GM18861 (cell line): ENCODE measurements around the gene ANKH.
"Not testable (repeated sequence)": the region's sequence is repeated elsewhere in the genome, so short reads cannot be mapped to it uniquely, and the experiment has no call there.

ENCODE experiments used
- ATAC-seq: cut with Tn5 transposase; IDR thresholded peaks from one replicate; pipeline ENCODE4 v1.9.1; 2021; ENCODE audit not compliant: unreplicated experiment

ANKH gene

DNA sequence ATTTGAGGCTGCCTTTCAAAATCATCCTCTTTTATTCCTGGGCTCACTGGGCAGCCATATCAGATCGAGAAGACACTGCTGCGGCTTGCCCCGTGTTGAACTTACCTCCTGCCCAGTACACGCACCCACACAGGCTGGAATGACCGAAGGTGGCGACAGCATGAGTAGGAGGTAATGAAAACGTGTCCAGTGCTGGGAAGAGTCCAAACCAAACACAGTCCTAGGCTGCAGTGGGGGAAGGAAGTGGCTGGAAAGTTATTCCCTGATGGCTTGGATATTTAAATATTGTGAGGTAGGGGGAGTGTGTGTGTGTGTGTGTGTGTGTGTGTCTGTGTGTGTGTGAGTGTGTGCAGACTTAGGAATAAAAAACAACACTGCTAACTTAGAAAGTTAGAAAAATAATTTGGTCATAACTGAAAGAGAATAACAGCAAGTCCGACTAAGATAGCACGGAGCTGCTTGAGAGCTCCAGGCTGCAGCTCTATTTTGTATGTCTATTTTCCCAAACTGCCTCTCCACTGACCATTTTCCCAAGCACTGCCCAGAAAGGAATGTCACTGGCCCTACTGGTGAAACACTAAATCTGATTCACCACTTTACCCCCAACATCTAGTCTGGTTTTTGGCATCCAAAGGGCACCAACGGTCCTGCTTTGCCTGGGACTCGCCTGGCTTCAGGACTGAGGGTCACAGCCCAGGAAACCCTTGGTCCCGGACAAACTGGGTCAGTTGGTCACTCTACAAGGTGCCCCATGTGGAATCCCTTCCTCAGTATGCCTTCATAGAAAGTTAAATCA, 41.2 kb downstream of the ANKH start:
- ATAC-seq: no peak

- ATAC-seq: no peak
Measured at GRCh38 chr5:14829396-14829795, 42.2 kb downstream of the ANKH start.

- ATAC-seq: no peak
Measured at GRCh38 chr5:14826714-14827113, 44.9 kb downstream of the ANKH start.

- ATAC-seq: no peak
Measured at GRCh38 chr5:14825977-14826376, 45.6 kb downstream of the ANKH start.

- ATAC-seq: no peak
Measured at GRCh38 chr5:14824499-14824898, 47.1 kb downstream of the ANKH start.

- no peak for ATAC-seq
Measured at GRCh38 chr5:14821100-14821845, 50.3 kb downstream of the ANKH start.

GRCh38 chr5:14818931-14819790, 52.4 kb downstream of the ANKH start:
- ATAC-seq: no peak

DNA sequence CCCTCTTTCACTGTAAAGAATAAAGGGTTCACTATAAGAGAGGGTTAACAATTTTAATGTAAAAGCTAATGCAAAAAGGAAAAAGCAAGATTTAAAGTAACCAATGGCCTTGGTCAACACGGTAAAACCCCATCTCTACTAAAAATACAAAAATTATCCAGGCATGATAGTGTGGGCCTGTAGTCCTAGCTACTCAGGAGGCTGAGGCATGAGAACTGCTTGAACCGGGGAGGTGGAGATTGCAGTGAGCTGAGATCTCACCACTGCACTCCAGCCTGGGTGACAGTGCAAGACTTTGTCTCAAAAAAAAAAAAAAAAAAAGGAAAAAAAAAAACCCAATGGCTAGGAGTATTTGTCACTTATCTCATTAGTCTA, 53.8 kb downstream of the ANKH start:
- ATAC-seq: not testable (repeated sequence)

DNA sequence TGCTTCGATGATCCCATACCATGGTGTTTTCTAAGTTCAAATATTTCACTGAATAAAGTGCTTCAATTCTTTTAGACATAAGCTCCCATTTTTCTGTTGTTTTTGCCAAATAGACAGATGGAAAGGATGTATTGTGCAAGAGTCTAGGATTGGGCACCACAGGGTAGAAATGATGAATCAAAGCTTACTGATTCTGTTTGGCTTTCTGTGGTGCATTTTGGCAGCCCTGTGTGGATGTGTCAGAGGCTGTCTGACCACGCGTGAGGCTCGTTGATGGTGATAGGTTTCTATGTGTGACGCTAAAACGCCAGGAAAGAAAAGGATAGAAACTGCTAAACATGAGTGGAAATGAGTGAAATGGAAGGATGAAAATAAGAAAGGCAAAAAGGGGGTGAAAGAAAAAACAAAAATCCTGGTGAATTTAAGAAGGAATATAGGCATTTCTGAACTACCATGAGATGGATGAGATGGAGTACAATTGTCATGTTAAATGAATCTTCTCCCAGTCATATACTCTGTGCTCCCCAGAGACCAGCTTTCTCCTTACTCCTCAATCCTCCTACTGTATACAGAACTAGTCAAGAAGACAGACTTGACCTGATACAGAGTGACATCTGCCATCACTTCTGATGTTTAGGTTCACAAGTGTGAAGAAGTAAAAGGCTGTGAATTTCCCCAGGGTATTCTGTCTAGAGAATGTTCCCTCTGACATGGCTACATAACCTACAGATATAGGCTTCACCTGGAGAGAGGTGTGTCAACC, 54.4 kb downstream of the ANKH start:
- ATAC-seq: no peak

- no peak for ATAC-seq
Measured at GRCh38 chr5:14816374-14816998, 55.1 kb downstream of the ANKH start.

DNA sequence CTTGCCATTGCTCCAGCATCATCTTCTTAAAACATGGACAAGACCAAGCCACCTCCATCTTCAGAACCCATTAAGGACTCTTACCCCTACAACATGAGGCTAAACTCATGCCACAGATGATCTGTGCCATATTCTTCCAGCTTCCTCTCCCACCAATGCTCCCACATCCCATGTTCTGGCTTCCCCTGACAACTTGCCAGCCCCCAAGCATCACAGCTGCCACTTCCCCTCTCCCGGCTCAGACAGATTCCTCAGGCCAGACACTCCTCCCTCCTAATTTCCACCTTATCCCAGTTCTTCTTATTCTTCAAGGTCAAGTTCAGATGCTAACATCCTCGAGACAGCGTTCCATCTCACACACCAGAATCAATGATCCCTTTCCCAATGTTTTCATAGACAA, 57.8 kb downstream of the ANKH start:
- no peak for ATAC-seq

GRCh38 chr5:14812166-14812565, 59.4 kb downstream of the ANKH start:
- no peak for ATAC-seq

DNA sequence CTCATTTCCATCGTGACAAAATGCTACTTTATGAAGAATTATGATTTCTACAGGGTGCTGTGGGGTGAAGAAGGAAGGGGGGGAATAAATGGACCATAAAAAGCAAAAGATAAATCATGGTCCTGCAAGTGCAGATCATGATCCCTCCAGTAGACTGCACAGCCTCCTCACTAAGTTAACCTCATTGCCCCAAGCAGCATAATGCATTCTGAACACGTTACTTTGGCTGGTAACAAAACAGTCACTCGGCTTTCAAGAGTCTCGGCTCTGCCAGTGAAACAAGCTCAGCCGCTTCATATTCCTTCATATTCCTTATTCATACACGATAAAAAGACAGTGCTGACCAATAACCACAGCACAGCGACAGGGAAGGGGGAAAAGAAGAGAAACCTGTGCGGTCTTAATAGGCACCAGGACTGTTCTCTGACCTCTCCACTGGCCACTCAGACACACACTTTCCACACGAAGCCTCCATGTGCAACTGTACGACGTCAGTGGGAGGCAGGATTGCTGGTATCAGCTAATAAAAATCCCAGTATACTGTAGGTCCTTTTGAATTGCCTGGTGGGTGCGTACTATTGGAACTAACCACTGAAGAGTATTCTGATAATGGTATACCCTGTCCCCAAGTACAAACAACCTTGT, 60.5 kb downstream of the ANKH start:
- ATAC-seq: no peak

- ATAC-seq: no peak
Measured at GRCh38 chr5:14810282-14810681, 61.3 kb downstream of the ANKH start.

DNA sequence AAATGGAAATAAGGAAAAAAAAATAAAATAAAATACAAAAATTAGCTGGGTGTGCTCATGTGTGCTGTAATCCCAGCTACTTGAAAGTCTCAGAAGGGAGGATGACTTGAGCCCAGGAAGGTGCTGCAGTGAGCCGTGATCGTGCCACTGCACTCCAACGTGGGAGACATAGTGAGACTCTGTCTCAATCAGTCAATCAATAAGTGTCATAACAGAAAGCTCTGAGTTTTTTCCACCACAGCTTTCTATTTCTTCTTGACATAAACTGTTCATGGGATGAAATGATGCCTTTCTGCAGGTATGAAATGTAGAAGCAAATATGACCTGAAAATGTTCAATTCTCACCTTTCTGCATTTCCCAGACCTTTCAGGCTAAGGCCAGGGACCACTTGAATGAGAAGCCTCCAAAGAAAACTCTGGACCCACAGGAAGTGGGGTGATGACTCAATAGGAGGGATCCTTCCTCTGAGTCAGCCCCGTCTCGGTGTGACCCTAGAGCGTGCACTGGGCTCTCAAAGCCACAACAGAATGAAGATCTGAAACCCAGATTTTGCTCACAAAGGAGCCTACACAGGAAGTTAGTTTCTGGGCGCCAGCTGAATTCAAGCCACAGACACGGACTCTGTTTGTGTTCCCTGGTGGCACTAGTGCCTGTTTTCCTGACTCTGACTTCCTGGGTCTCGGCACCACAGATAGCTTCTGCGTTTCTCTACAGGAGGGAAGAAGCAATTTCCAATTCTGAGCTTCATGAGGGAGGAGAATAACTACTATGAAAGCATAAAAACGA, 62.0 kb downstream of the ANKH start:
- ATAC-seq: peak; percentile 96

DNA sequence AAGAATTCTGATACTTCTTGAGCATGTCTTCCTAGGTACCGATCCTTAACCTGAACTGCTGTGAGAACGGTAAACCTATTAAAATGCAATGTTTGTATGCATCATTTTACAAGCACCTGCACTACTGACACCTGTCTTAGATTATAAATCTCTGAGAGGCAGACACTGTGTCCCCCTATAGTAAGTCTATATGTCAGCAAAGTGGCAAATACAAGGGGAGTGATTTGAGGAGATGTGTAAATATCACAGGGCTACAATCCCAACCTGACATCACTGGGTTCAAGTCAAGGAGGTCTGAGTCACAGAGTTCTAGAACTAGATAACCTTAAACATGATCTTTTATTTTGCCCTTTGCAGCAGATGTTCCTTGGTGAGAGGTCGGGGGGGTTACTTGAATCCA, 64.1 kb downstream of the ANKH start:
- no peak for ATAC-seq

- no peak for ATAC-seq
Measured at GRCh38 chr5:14806456-14806855, 65.1 kb downstream of the ANKH start.

- ATAC-seq: no peak
Measured at GRCh38 chr5:14802541-14802940, 69.0 kb downstream of the ANKH start.

DNA sequence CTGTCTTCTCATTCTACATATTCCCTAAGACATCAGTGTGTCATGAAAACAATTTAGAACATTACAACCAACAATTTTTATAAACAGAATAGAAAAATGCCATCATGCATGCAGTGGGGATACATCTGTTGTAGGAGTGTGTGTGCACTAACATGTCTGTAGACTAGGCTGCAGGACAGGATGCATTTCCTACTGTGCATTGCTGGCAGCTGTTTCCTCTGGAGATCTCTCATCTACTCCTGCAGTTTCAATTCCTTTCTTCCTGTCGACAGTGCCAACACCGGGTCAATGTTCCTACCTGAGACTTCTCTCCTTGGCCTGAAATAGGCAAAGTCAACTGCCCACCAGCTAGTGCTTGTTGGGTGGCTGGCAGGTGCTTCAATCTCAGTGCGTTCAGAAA, 69.8 kb downstream of the ANKH start:
- no peak for ATAC-seq
